H1 (cell line): ENCODE results near the gene APBA2. TPM values are rescaled to one million over a fixed set of nuclear protein-coding genes. Genes with fewer than 3 reads are reported as not detected.

Experiments used
- CHD7 ChIP-seq: fragments of 300-600 bp; sonication (generic); IDR thresholded peaks from 2 replicates; pipeline ENCODE4 v1.7.1; 2012; ENCODE audit warnings: low read length, moderate library complexity, mild to moderate bottlenecking, inconsistent platforms; ENCODE audit not compliant: insufficient replicate concordance
- CTCF ChIP-seq, 3 experiments: IDR thresholded peaks; 1 replicate in 2 of 3; 2 replicates in 1 of 3; pipeline versions ENCODE4 v1.5.1 to v1.6.1; 2011; ENCODE audit warnings: low read length in 3 of 3, mild to moderate bottlenecking in 3 of 3, inconsistent platforms in 2 of 3, low read depth in 1 of 3, moderate library complexity in 1 of 3; ENCODE audit not compliant: insufficient read depth in 1 of 3; ENCODE audit errors: control extremely low read depth in 1 of 3
- EGR1 ChIP-seq: IDR thresholded peaks from 2 replicates; pipeline ENCODE4 v1.6.1; 2011; ENCODE audit warnings: low read depth, low read length, borderline replicate concordance
- KDM4A ChIP-seq: IDR thresholded peaks from one replicate; pipeline ENCODE4 v1.7.1; 2012; ENCODE audit warnings: low read depth, mild to moderate bottlenecking, moderate library complexity, low read length, inconsistent platforms; ENCODE audit not compliant: severe bottlenecking
- MAX ChIP-seq: IDR thresholded peaks from 2 replicates; pipeline ENCODE4 v1.6.1; 2012; ENCODE audit warnings: inconsistent platforms
- RAD21 ChIP-seq, 2 experiments: IDR thresholded peaks in 1 of 2; conservative IDR thresholded peaks in 1 of 2; 2 replicates each; pipeline ENCODE4 v1.6.1; 2011; ENCODE audit warnings: low read depth in 2 of 2, low read length in 2 of 2, improper control_type of control experiment in 1 of 2, inconsistent platforms in 1 of 2, mild to moderate bottlenecking in 1 of 2, moderate library complexity in 1 of 2
- SP4 ChIP-seq: IDR thresholded peaks from 2 replicates; pipeline ENCODE4 v1.6.1; 2012; ENCODE audit warnings: low read length, inconsistent platforms
- SRF ChIP-seq: IDR thresholded peaks from 2 replicates; pipeline ENCODE4 v1.6.1; 2011; ENCODE audit warnings: mild to moderate bottlenecking, low read depth, low read length, moderate library complexity
- TAF1 ChIP-seq: IDR thresholded peaks from 2 replicates; pipeline ENCODE4 v1.6.1; 2011; ENCODE audit warnings: mild to moderate bottlenecking, low read depth, low read length
- polyA plus RNA-seq, 7 experiments: library from polyadenylated mRNA; depleted of rRNA in 3 of 7; stranded (reverse) in 5 of 7; unstranded in 2 of 7; fragments of >200 nt in 5 of 7; fragments of 200-250 nt in 2 of 7; gene quantifications; 1 replicate in 5 of 7; 2 replicates in 1 of 7; 4 replicates in 1 of 7; pipeline versions ENCODE4 v1.2.1 to v1.2.3, GENCODE V29; 2011 to 2013; ENCODE audit warnings: missing spikeins in 2 of 7, mixed read lengths in 2 of 7
- total RNA-seq: library from RNA; stranded (reverse); fragmentation: NEBNext Ultra II Directional; extraction: Animal tissue kit (Norgen Biotek cat#: 25700); gene quantifications from 2 replicates; pipeline ENCODE4 v1.2.1, GENCODE V29; 2021

Gene APBA2
- total and polyA plus RNA-seq, 2 of the 8 experiments (the other 6 are each of a cell fraction or from before 2014, with no cell fraction given): 15.5 to 19.0 TPM

GRCh38 chr15:28985691-28986090, 99.9 kb downstream of the APBA2 start (continued):
- TF ChIP-seq CHD7 (no peak), RAD21 (IDR thresholded peaks at IDR 0.05 in 1 of 2, conservative IDR thresholded peaks at IDR 0.05 in 1 of 2; ENCODE audit: low read depth in 2 of 2, low read length in 2 of 2) (no peak), SRF (no peak), KDM4A (no peak), CTCF (IDR thresholded peaks at IDR 0.05; ENCODE audit: control extremely low read depth in 1 of 3, insufficient read depth in 1 of 3, low read depth in 1 of 3, low read length in 3 of 3) (no peak), EGR1 (no peak), MAX (no peak), SP4 (no peak), TAF1 (no peak)
